Activated naive CD4-positive, alpha-beta T cell treated with Interleukin-2 at 50 U/mL for 16 hours (primary cell): ENCODE measurements around the gene TMEM196.
"Not testable (repeated sequence)": the region's sequence is repeated elsewhere in the genome, so short reads cannot be mapped to it uniquely, and the experiment has no call there.

Experiments used
- DNase-seq: peaks from one replicate; pipeline ENCODE4 v3.0.0-alpha.2; 2020

Gene TMEM196

GRCh38 chr7:19705663-19706062 is 67.8 kb downstream of the TMEM196 start:
- no peak for DNase-seq

GRCh38 chr7:19701471-19701870 is 71.9 kb downstream of the TMEM196 start:
- no peak for DNase-seq

GRCh38 chr7:19700936-19701335 is 72.5 kb downstream of the TMEM196 start:
- DNase-seq, result no peak

- no peak for DNase-seq
Observed at GRCh38 chr7:19698331-19698730, 75.1 kb downstream of the TMEM196 start.

GRCh38 chr7:19696926-19697325 is 76.5 kb downstream of the TMEM196 start:
- DNase-seq, result no peak

GRCh38 chr7:19692111-19692828 is 81.1 kb downstream of the TMEM196 start:
- no peak for DNase-seq

- no peak for DNase-seq
Observed at GRCh38 chr7:19690736-19691135, 82.7 kb downstream of the TMEM196 start.

GRCh38 chr7:19689130-19689529 is 84.3 kb downstream of the TMEM196 start:
- DNase-seq, result not testable (repeated sequence)

GRCh38 chr7:19681596-19681995 is 91.8 kb downstream of the TMEM196 start:
- no peak for DNase-seq

GRCh38 chr7:19677180-19677579 is 96.2 kb downstream of the TMEM196 start:
- no peak for DNase-seq

GRCh38 chr7:19675816-19676215 is 97.6 kb downstream of the TMEM196 start:
- DNase-seq, result no peak

- DNase-seq, result no peak
Observed at GRCh38 chr7:19674266-19674960, 99.0 kb downstream of the TMEM196 start.

GRCh38 chr7:19670806-19671205 is 102.6 kb downstream of the TMEM196 start:
- no peak for DNase-seq
